ENCODE results near the gene DEPDC5.

DNA sequence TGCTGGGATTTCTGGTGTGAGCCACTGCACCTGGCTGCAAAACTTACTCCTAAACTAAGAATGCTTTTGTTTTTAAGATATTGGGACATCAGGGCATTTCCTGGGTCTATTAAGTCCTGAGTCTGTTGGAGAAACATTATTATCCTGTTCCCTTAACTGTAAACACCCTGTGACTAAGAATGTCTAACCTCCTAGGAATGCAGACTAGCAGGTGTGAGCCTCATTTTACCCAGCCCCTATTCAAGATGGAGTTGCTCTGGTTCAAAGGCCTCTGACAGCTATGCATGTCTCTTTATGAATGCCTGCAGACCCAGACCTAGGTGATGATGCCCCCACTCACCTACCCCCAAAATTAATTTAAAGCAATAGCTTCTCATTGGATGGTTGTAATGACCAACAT lies 46.2 kb downstream of the DEPDC5 start:
- TF ChIP-seq, protein P1, sequence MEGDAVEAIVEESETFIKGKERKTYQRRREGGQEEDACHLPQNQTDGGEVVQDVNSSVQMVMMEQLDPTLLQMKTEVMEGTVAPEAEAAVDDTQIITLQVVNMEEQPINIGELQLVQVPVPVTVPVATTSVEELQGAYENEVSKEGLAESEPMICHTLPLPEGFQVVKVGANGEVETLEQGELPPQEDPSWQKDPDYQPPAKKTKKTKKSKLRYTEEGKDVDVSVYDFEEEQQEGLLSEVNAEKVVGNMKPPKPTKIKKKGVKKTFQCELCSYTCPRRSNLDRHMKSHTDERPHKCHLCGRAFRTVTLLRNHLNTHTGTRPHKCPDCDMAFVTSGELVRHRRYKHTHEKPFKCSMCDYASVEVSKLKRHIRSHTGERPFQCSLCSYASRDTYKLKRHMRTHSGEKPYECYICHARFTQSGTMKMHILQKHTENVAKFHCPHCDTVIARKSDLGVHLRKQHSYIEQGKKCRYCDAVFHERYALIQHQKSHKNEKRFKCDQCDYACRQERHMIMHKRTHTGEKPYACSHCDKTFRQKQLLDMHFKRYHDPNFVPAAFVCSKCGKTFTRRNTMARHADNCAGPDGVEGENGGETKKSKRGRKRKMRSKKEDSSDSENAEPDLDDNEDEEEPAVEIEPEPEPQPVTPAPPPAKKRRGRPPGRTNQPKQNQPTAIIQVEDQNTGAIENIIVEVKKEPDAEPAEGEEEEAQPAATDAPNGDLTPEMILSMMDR (IDR thresholded peaks at IDR 0.05), result no peak
- TF ChIP-seq POLR2A (IDR thresholded peaks at IDR 0.05) (no peak), EP300 (IDR thresholded peaks at IDR 0.05) (no peak)

Data from tibial nerve (tissue), 4 donors.